Parathyroid adenoma (tissue), 2 donors: Measurements from ENCODE around the gene DAPK2.

ENCODE experiments used
- H2AFZ ChIP-seq: fragments of 300-600 bp; sonication (generic); one replicate; pipeline ENCODE4 v1.7.0; 2017; ENCODE audit warnings: antibody characterized with exemption, mild to moderate bottlenecking
- H3K27ac ChIP-seq: fragments of 300-600 bp; sonication (generic); one replicate; pipeline ENCODE4 v1.7.0; 2017
- H3K27me3 ChIP-seq: fragments of 300-600 bp; sonication (generic); one replicate; pipeline ENCODE4 v1.7.0; 2017; ENCODE audit warnings: low read length; ENCODE audit not compliant: control insufficient read depth, insufficient read depth
- H3K36me3 ChIP-seq: fragments of 300-600 bp; sonication (generic); one replicate; pipeline ENCODE4 v1.7.0; 2017; ENCODE audit warnings: low read length; ENCODE audit not compliant: control insufficient read depth, insufficient read depth
- H3K4me1 ChIP-seq: fragments of 300-600 bp; sonication (generic); one replicate; pipeline ENCODE4 v1.7.0; 2017; ENCODE audit warnings: control low read depth
- H3K4me2 ChIP-seq: fragments of 300-600 bp; sonication (generic); one replicate; pipeline ENCODE4 v1.7.0; 2017; ENCODE audit warnings: low read length
- H3K4me3 ChIP-seq: fragments of 300-600 bp; sonication (generic); one replicate; pipeline ENCODE4 v1.7.0; 2017; ENCODE audit warnings: low read depth, low read length
- H3K79me2 ChIP-seq: fragments of 300-600 bp; sonication (generic); one replicate; pipeline ENCODE4 v1.7.0; 2017; ENCODE audit warnings: control low read depth
- H3K9ac ChIP-seq: fragments of 300-600 bp; sonication (generic); one replicate; pipeline ENCODE4 v1.7.0; 2017; ENCODE audit warnings: mild to moderate bottlenecking
- H3K9me3 ChIP-seq: fragments of 300-600 bp; sonication (generic); one replicate; pipeline ENCODE4 v1.7.0; 2017; ENCODE audit warnings: low read length; ENCODE audit not compliant: control insufficient read depth
- CTCF ChIP-seq: fragments of 300-600 bp; sonication (generic); IDR thresholded peaks from one replicate; pipeline ENCODE4 v1.7.0; 2017; ENCODE audit warnings: antibody characterized with exemption, mild to moderate bottlenecking
- donor health status: primary hyperparathyroidism.

DAPK2 gene

DNA sequence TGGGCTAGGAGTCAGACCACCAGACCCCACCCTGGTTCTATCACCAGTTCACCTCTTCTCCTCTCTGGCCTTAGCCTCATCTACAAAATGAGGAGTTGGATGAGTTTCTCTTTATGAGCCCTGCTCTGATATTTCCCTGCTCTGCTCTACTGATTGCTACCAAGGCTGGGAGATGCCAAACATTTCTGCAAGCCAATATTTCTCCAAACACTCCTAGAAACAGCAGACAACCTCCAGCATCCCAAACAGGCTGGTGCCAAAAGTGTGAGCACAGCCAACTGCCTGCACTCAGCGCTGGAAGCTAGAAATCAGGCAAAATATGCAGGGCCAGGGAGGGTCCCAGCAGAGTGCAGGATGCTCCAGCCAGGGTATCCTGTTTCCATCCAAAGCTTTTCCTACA lies 10.8 kb downstream of the DAPK2 start:
- H3K27me3 ChIP-seq, result no peaks in the 10 kb centered on the region
- no peaks in the 10 kb centered on the region for H3K36me3 ChIP-seq
- no peak overlapping the region for H3K4me3 ChIP-seq
- no peak overlapping the region for H3K4me2 ChIP-seq
- H3K9ac ChIP-seq, result no peak overlapping the region
- no peaks in the 10 kb centered on the region for H3K4me1 ChIP-seq
- no peaks in the 10 kb centered on the region for H3K9me3 ChIP-seq
- no peak overlapping the region for H3K27ac ChIP-seq
- no peak overlapping the region for H2AFZ ChIP-seq
- H3K79me2 ChIP-seq, result no peaks in the 10 kb centered on the region
- no peak for TF ChIP-seq CTCF

- no peaks in the 10 kb centered on the region for H3K9me3 ChIP-seq
- no peak overlapping the region for H3K27ac ChIP-seq
- H3K4me1 ChIP-seq, result no peaks in the 10 kb centered on the region
- no peak for TF ChIP-seq CTCF
- H3K9ac ChIP-seq, result no peak overlapping the region
- H2AFZ ChIP-seq, result no peak overlapping the region
- no peaks in the 10 kb centered on the region for H3K27me3 ChIP-seq
- no peaks in the 10 kb centered on the region for H3K36me3 ChIP-seq
- H3K4me3 ChIP-seq, result no peak overlapping the region
- no peaks in the 10 kb centered on the region for H3K79me2 ChIP-seq
- no peak overlapping the region for H3K4me2 ChIP-seq
Measured at GRCh38 chr15:64034519-64034918, 11.8 kb downstream of the DAPK2 start.

DNA sequence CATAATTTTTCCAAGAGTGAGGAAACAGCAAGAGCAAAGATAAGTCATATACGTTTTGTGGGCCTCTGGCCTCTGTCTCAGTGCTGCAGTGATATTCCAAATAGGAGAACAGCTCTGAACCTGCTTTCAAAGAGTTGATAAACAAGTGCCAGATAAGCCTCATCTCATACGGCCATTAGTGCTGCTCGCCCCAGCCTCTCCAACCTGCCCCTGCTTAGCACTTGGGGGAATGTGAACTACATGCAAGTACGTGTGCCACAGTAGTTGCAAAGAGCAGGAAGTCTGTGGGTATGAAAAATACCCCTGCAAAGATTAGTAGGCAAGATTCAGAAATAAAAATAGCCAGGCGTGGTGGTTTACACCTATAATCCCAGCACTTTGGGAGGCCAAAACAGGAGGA lies 14.0 kb downstream of the DAPK2 start:
- Histone ChIP-seq H2AFZ (no peak overlapping the region), H3K4me1 (no peaks in the 10 kb centered on the region), H3K9me3 (no peaks in the 10 kb centered on the region), H3K9ac (no peak overlapping the region), H3K4me3 (no peak overlapping the region), H3K36me3 (no peaks in the 10 kb centered on the region), H3K79me2 (no peaks in the 10 kb centered on the region), H3K27me3 (no peaks in the 10 kb centered on the region), H3K4me2 (no peak overlapping the region), H3K27ac (no peak overlapping the region)
- no peak for TF ChIP-seq CTCF

DNA sequence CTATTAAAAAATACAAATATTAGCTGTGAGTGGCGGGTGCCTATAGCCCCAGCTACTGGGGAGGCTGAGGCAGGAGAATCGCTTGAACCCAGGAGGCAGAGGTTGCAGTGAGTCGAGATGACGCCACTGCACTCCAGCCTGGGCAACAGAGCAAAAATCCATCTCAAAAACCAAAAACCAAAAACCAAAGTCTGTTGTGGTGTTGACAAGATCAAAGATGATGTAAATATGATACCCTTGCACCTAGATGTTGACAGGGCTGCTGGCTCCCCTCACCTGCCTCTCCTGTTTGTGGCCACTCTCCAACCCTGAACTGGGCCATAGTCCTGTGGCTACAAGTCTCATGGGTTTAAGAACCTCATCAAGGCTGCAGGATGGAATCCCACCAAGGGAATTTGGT lies 16.2 kb downstream of the DAPK2 start:
- Histone ChIP-seq H3K4me1 (no peaks in the 10 kb centered on the region), H3K4me3 (no peak overlapping the region), H3K9ac (no peak overlapping the region), H3K9me3 (no peaks in the 10 kb centered on the region), H3K79me2 (no peaks in the 10 kb centered on the region), H3K27me3 (no peaks in the 10 kb centered on the region), H2AFZ (no peak overlapping the region), H3K36me3 (no peaks in the 10 kb centered on the region), H3K4me2 (no peak overlapping the region), H3K27ac (no peak overlapping the region)
- no peak for TF ChIP-seq CTCF

- Histone ChIP-seq H2AFZ (no peak overlapping the region), H3K4me3 (no peak overlapping the region), H3K36me3 (no peaks in the 10 kb centered on the region), H3K4me1 (no peaks in the 10 kb centered on the region), H3K9ac (no peak overlapping the region), H3K4me2 (no peak overlapping the region), H3K79me2 (no peaks in the 10 kb centered on the region), H3K27ac (no peak overlapping the region), H3K27me3 (no peaks in the 10 kb centered on the region), H3K9me3 (no peaks in the 10 kb centered on the region)
- TF ChIP-seq CTCF, result no peak
Measured at GRCh38 chr15:64029633-64030032, 16.7 kb downstream of the DAPK2 start.
